WI38 (cell line): ENCODE data around the gene TNFAIP8L3.
"Not testable (repeated sequence)": the region's sequence is repeated elsewhere in the genome, so short reads cannot be mapped to it uniquely, and the experiment has no call there.

ENCODE experiments used
- H3K4me3 ChIP-seq: 2 replicates; pipeline ENCODE4 v1.5.1; 2011; ENCODE audit warnings: low read depth, mild to moderate bottlenecking, control low read depth, low read length
- TF ChIP-seq, protein P1 (sequence below): IDR thresholded peaks from 2 replicates; pipeline ENCODE4 v1.5.1; 2012; ENCODE audit warnings: low read depth, mild to moderate bottlenecking, control low read depth, low read length

TNFAIP8L3 gene

GRCh38 chr15:51128701-51129100, 34.0 kb upstream of the TNFAIP8L3 start:
- TF ChIP-seq, protein P1, sequence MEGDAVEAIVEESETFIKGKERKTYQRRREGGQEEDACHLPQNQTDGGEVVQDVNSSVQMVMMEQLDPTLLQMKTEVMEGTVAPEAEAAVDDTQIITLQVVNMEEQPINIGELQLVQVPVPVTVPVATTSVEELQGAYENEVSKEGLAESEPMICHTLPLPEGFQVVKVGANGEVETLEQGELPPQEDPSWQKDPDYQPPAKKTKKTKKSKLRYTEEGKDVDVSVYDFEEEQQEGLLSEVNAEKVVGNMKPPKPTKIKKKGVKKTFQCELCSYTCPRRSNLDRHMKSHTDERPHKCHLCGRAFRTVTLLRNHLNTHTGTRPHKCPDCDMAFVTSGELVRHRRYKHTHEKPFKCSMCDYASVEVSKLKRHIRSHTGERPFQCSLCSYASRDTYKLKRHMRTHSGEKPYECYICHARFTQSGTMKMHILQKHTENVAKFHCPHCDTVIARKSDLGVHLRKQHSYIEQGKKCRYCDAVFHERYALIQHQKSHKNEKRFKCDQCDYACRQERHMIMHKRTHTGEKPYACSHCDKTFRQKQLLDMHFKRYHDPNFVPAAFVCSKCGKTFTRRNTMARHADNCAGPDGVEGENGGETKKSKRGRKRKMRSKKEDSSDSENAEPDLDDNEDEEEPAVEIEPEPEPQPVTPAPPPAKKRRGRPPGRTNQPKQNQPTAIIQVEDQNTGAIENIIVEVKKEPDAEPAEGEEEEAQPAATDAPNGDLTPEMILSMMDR = no peak
- H3K4me3 ChIP-seq = no peak overlapping the region

GRCh38 chr15:51126842-51127241, 32.1 kb upstream of the TNFAIP8L3 start:
- TF ChIP-seq, protein P1 = no peak
- H3K4me3 ChIP-seq = no peak overlapping the region

GRCh38 chr15:51123002-51123401, 28.3 kb upstream of the TNFAIP8L3 start:
- not testable (repeated sequence) for H3K4me3 ChIP-seq

GRCh38 chr15:51121631-51122225, 27.0 kb upstream of the TNFAIP8L3 start:
- H3K4me3 ChIP-seq = no peak overlapping the region

DNA sequence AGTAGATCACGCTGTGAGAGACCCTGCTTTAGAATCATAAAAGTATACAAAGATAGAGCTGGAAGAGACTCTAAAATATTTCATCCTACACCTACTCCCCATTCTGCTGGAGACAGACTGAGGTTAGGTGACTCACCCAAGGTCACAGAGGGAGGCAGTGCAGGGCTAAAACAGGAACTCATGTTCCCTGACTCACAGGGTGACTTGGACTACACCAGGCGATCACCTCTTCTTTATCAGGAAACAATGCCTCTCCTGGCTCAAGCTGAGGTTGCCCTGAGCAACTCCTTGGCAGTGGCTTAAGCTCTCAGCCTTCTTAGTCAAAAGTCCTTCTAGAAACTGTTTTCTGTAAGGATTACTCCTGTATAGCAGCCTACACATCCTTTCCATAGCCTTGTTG, 26.4 kb upstream of the TNFAIP8L3 start:
- TF ChIP-seq, protein P1 = no peak

More at GRCh38 chr15:51121631-51122225, 27.0 kb upstream of the TNFAIP8L3 start:
- TF ChIP-seq, protein P1 = no peak

DNA sequence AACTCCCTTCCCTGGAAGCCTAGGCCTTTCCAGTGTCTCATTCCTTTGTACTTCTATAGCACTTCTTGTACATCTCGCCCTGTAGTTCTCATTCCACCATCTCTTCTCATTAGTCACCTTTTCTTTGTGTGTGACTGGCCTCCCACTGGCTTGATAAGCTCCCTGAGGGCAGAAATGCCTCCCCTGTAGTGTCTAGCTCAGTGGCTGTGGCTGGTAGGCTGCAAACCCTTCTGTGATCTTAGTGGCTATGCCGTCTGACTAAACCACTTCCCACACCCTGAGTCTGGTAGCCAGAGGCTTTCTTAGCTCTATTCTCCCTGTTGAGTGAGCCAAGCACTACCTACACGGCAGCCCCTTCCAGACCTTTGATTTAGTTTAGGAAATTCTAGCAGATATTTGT, 24.4 kb upstream of the TNFAIP8L3 start:
- TF ChIP-seq, protein P1 = no peak
- H3K4me3 ChIP-seq = no peak overlapping the region

More for the DNA sequence above, 26.4 kb upstream of the TNFAIP8L3 start:
- H3K4me3 ChIP-seq = no peak overlapping the region

DNA sequence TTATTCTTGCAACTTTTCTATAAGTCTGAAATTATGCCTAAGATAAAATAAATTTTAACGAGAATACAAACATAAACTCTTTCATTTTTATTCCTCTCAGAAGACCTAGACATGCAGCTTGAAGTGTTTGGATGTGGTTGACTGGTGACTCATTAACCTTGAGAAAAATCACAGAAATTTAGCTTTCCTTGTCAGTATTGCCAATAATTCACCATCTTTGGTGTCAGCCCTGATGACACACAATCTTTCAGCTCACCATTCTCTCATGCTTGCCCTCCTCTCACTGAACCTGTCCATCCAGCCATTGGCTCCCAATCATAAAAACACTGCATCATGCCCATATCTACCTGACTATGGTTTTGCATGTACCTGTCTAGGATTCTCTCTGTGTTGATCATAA, 22.6 kb upstream of the TNFAIP8L3 start:
- no peak overlapping the region for H3K4me3 ChIP-seq
- TF ChIP-seq, protein P1 = no peak
